HepG2 (cell line): Measurements from ENCODE around the gene MED13L.

Experiments used
- CTCF ChIP-seq: sonication (generic); formaldehyde crosslinking; IDR thresholded peaks from 2 replicates; pipeline ENCODE4 v1.5.0; 2020; ENCODE audit warnings: mild to moderate bottlenecking, missing genetic modification reagents, moderate library complexity
- TCF7 ChIP-seq: sonication (generic); IDR thresholded peaks from 2 replicates; pipeline ENCODE4 v1.6.1; 2016; ENCODE audit warnings: antibody characterized with exemption, low read depth
- ZNF605 ChIP-seq: sonication (generic); formaldehyde crosslinking; IDR thresholded peaks from 2 replicates; pipeline ENCODE4 v1.8.0; 2022; ENCODE audit warnings: mild to moderate bottlenecking, missing genetic modification reagents

GRCh38 chr12:116295327-116296263 lies 18.1 kb upstream of the MED13L start:
- no peak for TF ChIP-seq TCF7
- TF ChIP-seq ZNF605 (CRISPR knock-in tag) = no peak
- no peak for TF ChIP-seq CTCF (CRISPR knock-in tag)
